H1 (cell line): ENCODE measurements around the gene DPP10. TPM values are rescaled to one million over a fixed set of nuclear protein-coding genes. Genes with fewer than 3 reads are reported as not detected.

Experiments used
- CTCF ChIA-PET: fragments of 300-600 bp; sonication (Branson Sonifier 250); formaldehyde crosslinking; loops from one replicate; lab custom pipeline; 2021; ENCODE audit not compliant: partially characterized antibody; lab: Charles Lee
- POLR2A ChIA-PET: fragments of 300-600 bp; sonication (Branson Sonifier 250); formaldehyde crosslinking; loops from one replicate; lab custom pipeline; 2021; ENCODE audit warnings: inconsistent platforms; ENCODE audit not compliant: partially characterized antibody; lab: Charles Lee
- DNase-seq, 2 experiments: peaks; one replicate each; pipeline versions ENCODE4 v3.0.0 to v3.0.0-alpha.2; 2010 to 2022; ENCODE audit warnings: low spot score in 2 of 2, low read depth in 1 of 2, mixed read lengths in 1 of 2
- FAIRE-seq: peaks from 2 replicates; lab custom pipeline; 2011; peaks lifted over from hg19 to GRCh38; lab: Jason Lieb, UNC
- H2AFZ ChIP-seq: 2 replicates; pipeline ENCODE4 v1.8.1; 2012; ENCODE audit warnings: low read length, inconsistent platforms
- H2AK5ac ChIP-seq: 2 replicates; pipeline ENCODE4 v1.6.1; 2013; ENCODE audit warnings: low read depth, low read length
- H2BK120ac ChIP-seq: replicated peaks from 2 replicates; pipeline ENCODE3; 2013; ENCODE audit warnings: low read depth, low read length, inconsistent platforms
- H2BK12ac ChIP-seq: 2 replicates; pipeline ENCODE4 v1.6.1; 2013; ENCODE audit warnings: low read depth, low read length
- H2BK15ac ChIP-seq: 2 replicates; pipeline ENCODE4 v1.6.1; 2013; ENCODE audit warnings: low read length
- H2BK20ac ChIP-seq: 2 replicates; pipeline ENCODE4 v1.6.1; 2013; ENCODE audit warnings: low read length
- H2BK5ac ChIP-seq: 2 replicates; pipeline ENCODE4 v1.6.1; 2013; ENCODE audit warnings: low read depth, low read length
- H3K14ac ChIP-seq: 2 replicates; pipeline ENCODE4 v1.6.1; 2013; ENCODE audit warnings: inconsistent platforms; ENCODE audit not compliant: insufficient read length
- H3K18ac ChIP-seq: 2 replicates; pipeline ENCODE4 v1.6.1; 2013; ENCODE audit warnings: low read length; ENCODE audit errors: extremely low read depth
- H3K23ac ChIP-seq: 2 replicates; pipeline ENCODE4 v1.6.1; 2013; ENCODE audit warnings: inconsistent platforms; ENCODE audit not compliant: insufficient read length
- H3K23me2 ChIP-seq: 2 replicates; pipeline ENCODE4 v1.6.1; 2013; ENCODE audit warnings: low read depth, low read length
- H3K27ac ChIP-seq: 2 replicates; pipeline ENCODE4 v1.6.1; 2011; ENCODE audit warnings: low read depth, low read length, inconsistent platforms
- H3K27me3 ChIP-seq, 4 experiments: replicated peaks in 1 of 4; 1 replicate in 1 of 4; 2 replicates in 3 of 4; pipeline versions ENCODE4 v1.6.1 to v1.8.1; 2011 to 2013; ENCODE audit warnings: low read length in 3 of 4, mild to moderate bottlenecking in 3 of 4, inconsistent platforms in 2 of 4, mixed read lengths in 2 of 4, moderate library complexity in 1 of 4; ENCODE audit not compliant: control insufficient read depth in 3 of 4, insufficient read depth in 3 of 4; ENCODE audit errors: extremely low read depth in 1 of 4
- H3K36me3 ChIP-seq, 4 experiments: 2 replicates each; pipeline versions ENCODE4 v1.6.1 to v1.8.1; 2011 to 2013; ENCODE audit warnings: mild to moderate bottlenecking in 4 of 4, low read length in 3 of 4, moderate library complexity in 2 of 4, control low read depth in 1 of 4, inconsistent platforms in 1 of 4; ENCODE audit not compliant: insufficient read depth in 4 of 4, control insufficient read depth in 2 of 4
- H3K4ac ChIP-seq: replicated peaks from 2 replicates; pipeline ENCODE3; 2013; ENCODE audit warnings: low read length, low read depth, mixed read lengths, inconsistent platforms; ENCODE audit not compliant: insufficient read length
- H3K4me1 ChIP-seq, 4 experiments: replicated peaks in 1 of 4; 1 replicate in 1 of 4; 2 replicates in 3 of 4; pipeline versions ENCODE4 v1.6.1 to v1.8.1; 2011 to 2013; ENCODE audit warnings: low read length in 3 of 4, inconsistent platforms in 2 of 4, mixed read lengths in 1 of 4; ENCODE audit not compliant: insufficient read depth in 4 of 4, control insufficient read depth in 3 of 4
- H3K4me2 ChIP-seq, 2 experiments: 2 replicates each; pipeline versions ENCODE4 v1.6.1 to v1.8.1; 2011 to 2013; ENCODE audit warnings: low read depth in 2 of 2, low read length in 2 of 2, control low read depth in 1 of 2, inconsistent platforms in 1 of 2, mild to moderate bottlenecking in 1 of 2; ENCODE audit not compliant: insufficient read depth in 1 of 2
- H3K4me3 ChIP-seq, 4 experiments: fragments of 200-600, 300-600 bp in 1 of 4; sonication (generic), shearing (Covaris generic), sonication (Bioruptor Twin) in 1 of 4; 2 replicates each; pipeline versions ENCODE4 v1.5.1 to v1.8.1; 2011 to 2016; ENCODE audit warnings: low read length in 4 of 4, low read depth in 3 of 4, control low read depth in 2 of 4, inconsistent platforms in 2 of 4, mild to moderate bottlenecking in 2 of 4, mixed read lengths in 1 of 4, moderate library complexity in 1 of 4; ENCODE audit not compliant: insufficient read depth in 2 of 4; ENCODE audit errors: extremely low read depth in 1 of 4
- H3K56ac ChIP-seq: replicated peaks from 2 replicates; pipeline ENCODE3; 2013; ENCODE audit warnings: low read depth, mild to moderate bottlenecking, mixed read lengths, low read length, inconsistent platforms; ENCODE audit not compliant: insufficient read length
- H3K79me1 ChIP-seq: 2 replicates; pipeline ENCODE4 v1.6.1; 2013; ENCODE audit warnings: low read depth, low read length, control low read depth
- H3K79me2 ChIP-seq, 2 experiments: 2 replicates each; pipeline versions ENCODE4 v1.6.1 to v1.8.1; 2012 to 2013; ENCODE audit warnings: low read length in 2 of 2, mild to moderate bottlenecking in 2 of 2, inconsistent platforms in 1 of 2; ENCODE audit not compliant: insufficient read depth in 2 of 2, control insufficient read depth in 1 of 2
- H3K9ac ChIP-seq, 4 experiments: replicated peaks in 1 of 4; 1 replicate in 1 of 4; 2 replicates in 3 of 4; pipeline versions ENCODE4 v1.6.1 to v1.8.1; 2011 to 2013; ENCODE audit warnings: low read depth in 3 of 4, low read length in 3 of 4, control low read depth in 2 of 4, mild to moderate bottlenecking in 2 of 4, moderate library complexity in 2 of 4, inconsistent platforms in 1 of 4; ENCODE audit errors: extremely low read depth in 1 of 4
- H3K9me3 ChIP-seq, 2 experiments: 2 replicates each; pipeline versions ENCODE4 v1.6.1 to v1.8.1; 2012 to 2013; ENCODE audit warnings: mild to moderate bottlenecking in 2 of 2, moderate library complexity in 2 of 2, control low read depth in 1 of 2, inconsistent platforms in 1 of 2, low read depth in 1 of 2, low read length in 1 of 2, mixed read lengths in 1 of 2; ENCODE audit not compliant: insufficient read depth in 2 of 2
- H4K20me1 ChIP-seq, 2 experiments: replicated peaks in 1 of 2; 2 replicates each; pipeline versions ENCODE3 to v1.8.1; 2011 to 2013; ENCODE audit warnings: inconsistent platforms in 2 of 2, low read length in 2 of 2, mild to moderate bottlenecking in 1 of 2; ENCODE audit not compliant: insufficient read depth in 2 of 2, control insufficient read depth in 1 of 2
- H4K5ac ChIP-seq: 2 replicates; pipeline ENCODE4 v1.6.1; 2013; ENCODE audit warnings: low read length, low read depth, mixed read lengths, inconsistent platforms; ENCODE audit not compliant: insufficient read length
- H4K8ac ChIP-seq: 2 replicates; pipeline ENCODE4 v1.8.0; 2013; ENCODE audit warnings: mild to moderate bottlenecking, moderate library complexity, low read length, inconsistent platforms; ENCODE audit not compliant: insufficient read depth; ENCODE audit errors: extremely low read depth
- H4K91ac ChIP-seq: replicated peaks from 2 replicates; pipeline ENCODE3; 2013; ENCODE audit warnings: low read length, mixed read lengths, inconsistent platforms; ENCODE audit not compliant: insufficient read length
- CREB1 ChIP-seq: IDR thresholded peaks from 2 replicates; pipeline ENCODE4 v1.6.1; 2012; ENCODE audit warnings: inconsistent platforms
- KDM1A ChIP-seq: fragments of 200-600, 300-600 bp; sonication (generic); IDR thresholded peaks from 2 replicates; pipeline ENCODE4 v1.7.1; 2016; ENCODE audit warnings: mild to moderate bottlenecking, low read length, borderline replicate concordance
- POLR2AphosphoS5 ChIP-seq: IDR thresholded peaks from 2 replicates; pipeline ENCODE4 v1.6.1; 2011; ENCODE audit warnings: low read depth, low read length
- RAD21 ChIP-seq, 2 experiments: IDR thresholded peaks in 1 of 2; conservative IDR thresholded peaks in 1 of 2; 2 replicates each; pipeline ENCODE4 v1.6.1; 2011; ENCODE audit warnings: low read depth in 2 of 2, low read length in 2 of 2, improper control_type of control experiment in 1 of 2, inconsistent platforms in 1 of 2, mild to moderate bottlenecking in 1 of 2, moderate library complexity in 1 of 2
- RFX5 ChIP-seq: IDR thresholded peaks from 2 replicates; pipeline ENCODE4 v1.6.1; 2011; ENCODE audit warnings: low read depth, low read length, improper control_type of control experiment, borderline replicate concordance
- TBP ChIP-seq: IDR thresholded peaks from 2 replicates; pipeline ENCODE4 v1.6.1; 2011; ENCODE audit warnings: low read depth, low read length, improper control_type of control experiment
- polyA plus RNA-seq, 7 experiments: library from polyadenylated mRNA; depleted of rRNA in 3 of 7; stranded (reverse) in 5 of 7; unstranded in 2 of 7; fragments of >200 nt in 5 of 7; fragments of 200-250 nt in 2 of 7; gene quantifications; 1 replicate in 5 of 7; 2 replicates in 1 of 7; 4 replicates in 1 of 7; pipeline versions ENCODE4 v1.2.1 to v1.2.3, GENCODE V29; 2011 to 2013; ENCODE audit warnings: missing spikeins in 2 of 7, mixed read lengths in 2 of 7
- total RNA-seq: library from RNA; stranded (reverse); fragmentation: NEBNext Ultra II Directional; extraction: Animal tissue kit (Norgen Biotek cat#: 25700); gene quantifications from 2 replicates; pipeline ENCODE4 v1.2.1, GENCODE V29; 2021
- TF ChIP-seq, protein P1 (sequence below): IDR thresholded peaks from 2 replicates; pipeline ENCODE4 v1.6.1; 2011; ENCODE audit warnings: low read length, improper control_type of control experiment

Gene DPP10
- total and polyA plus RNA-seq, 2 of the 8 experiments (the other 6 are each of a cell fraction or from before 2014, with no cell fraction given) = 3.3 to 7.2 TPM

DNA sequence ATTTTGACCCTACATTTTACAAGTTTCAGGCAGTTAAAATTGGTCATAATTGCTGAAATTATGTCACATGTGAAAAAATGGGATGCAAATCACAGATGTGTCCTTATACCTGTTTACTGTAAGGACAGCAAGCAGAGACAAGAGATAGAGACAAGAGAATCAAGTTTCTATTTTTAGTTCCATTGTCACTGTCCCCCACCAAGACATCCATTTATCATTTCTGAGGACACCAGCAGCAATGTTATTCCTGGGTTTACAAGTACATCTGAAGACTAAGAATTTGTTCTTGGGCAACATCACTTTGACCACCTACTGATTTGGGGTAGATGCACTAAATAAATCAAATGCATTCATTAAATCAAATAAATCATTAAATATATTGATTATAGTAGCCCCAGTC is 1111.7 kb downstream of the DPP10 start:
- Histone ChIP-seq H3K4ac (no peak overlapping the region), H3K14ac (no peak overlapping the region), H2BK20ac (no peak overlapping the region), H3K79me1 (no peaks in the 10 kb centered on the region), H3K56ac (no peak overlapping the region), H3K27me3 (no peaks in the 10 kb centered on the region), H3K79me2 (no peaks in the 10 kb centered on the region), H4K20me1 (no peaks in the 10 kb centered on the region), H2BK15ac (no peak overlapping the region), H3K4me3 (no peak overlapping the region), H3K4me1 (peaks cover 0 to 3% (median under 1%) of the 10 kb centered on the region in 4 experiments; a peak in 1 of 7 replicates), H3K36me3 (no peaks in the 10 kb centered on the region), H3K23me2 (no peaks in the 10 kb centered on the region), H3K18ac (no peak overlapping the region), H2BK120ac (no peak overlapping the region), H3K27ac (no peak overlapping the region), H4K91ac (no peak overlapping the region), H3K9me3 (no peaks in the 10 kb centered on the region), H4K8ac (no peak overlapping the region), H3K4me2 (no peak overlapping the region), H2AFZ (no peak overlapping the region), H4K5ac (no peak overlapping the region), H3K9ac (no peak overlapping the region), H2BK5ac (no peak overlapping the region), H3K23ac (no peak overlapping the region), H2BK12ac (no peak overlapping the region), H2AK5ac (no peak overlapping the region)
- ChIA-PET CTCF (no interaction called here), POLR2A (no interaction called here)
- DNase-seq (no peak), FAIRE-seq (no peak)
- TF ChIP-seq TBP (no peak), RFX5 (no peak), CREB1 (no peak), RAD21 (IDR thresholded peaks at IDR 0.05 in 1 of 2, conservative IDR thresholded peaks at IDR 0.05 in 1 of 2; ENCODE audit: low read depth in 2 of 2, low read length in 2 of 2) (no peak), POLR2AphosphoS5 (no peak), KDM1A (no peak)
- TF ChIP-seq, protein P1, sequence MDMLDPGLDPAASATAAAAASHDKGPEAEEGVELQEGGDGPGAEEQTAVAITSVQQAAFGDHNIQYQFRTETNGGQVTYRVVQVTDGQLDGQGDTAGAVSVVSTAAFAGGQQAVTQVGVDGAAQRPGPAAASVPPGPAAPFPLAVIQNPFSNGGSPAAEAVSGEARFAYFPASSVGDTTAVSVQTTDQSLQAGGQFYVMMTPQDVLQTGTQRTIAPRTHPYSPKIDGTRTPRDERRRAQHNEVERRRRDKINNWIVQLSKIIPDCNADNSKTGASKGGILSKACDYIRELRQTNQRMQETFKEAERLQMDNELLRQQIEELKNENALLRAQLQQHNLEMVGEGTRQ = no peak
